Thyroid gland (tissue), 4 donors: Measurements from ENCODE around the gene AFF3. TPM values are rescaled to one million over a fixed set of nuclear protein-coding genes. Genes with fewer than 3 reads are reported as not detected.
"Not testable (repeated sequence)": the region's sequence is repeated elsewhere in the genome, so short reads cannot be mapped to it uniquely, and the experiment has no call there.

Experiments used
- DNase-seq, 2 donors: peaks; one replicate each; pipeline ENCODE4 v3.0.0-alpha.2; 2019
- H3K27ac ChIP-seq, 3 donors: fragments of 200-600 bp; sonication (generic); 1 replicate in 2 of 3; 2 replicates in 1 of 3; pipeline ENCODE4 v1.5.1; 2016 to 2019; ENCODE audit warnings: mild to moderate bottlenecking in 1 of 3, moderate library complexity in 1 of 3
- H3K27me3 ChIP-seq: fragments of 200-600 bp; sonication (generic); one replicate; pipeline ENCODE4 v1.5.1; 2019
- H3K36me3 ChIP-seq, 2 donors: fragments of 200-600 bp; sonication (generic); one replicate each; pipeline ENCODE4 v1.5.1; 2016 to 2019
- H3K4me1 ChIP-seq, 2 donors: fragments of 200-600 bp; sonication (generic); one replicate each; pipeline ENCODE4 v1.5.1; 2017 to 2019
- H3K4me3 ChIP-seq, 3 donors: fragments of 200-600 bp; sonication (generic); replicated peaks in 1 of 3; 1 replicate in 2 of 3; 2 replicates in 1 of 3; pipeline ENCODE4 v1.5.1; 2016; ENCODE audit warnings: mild to moderate bottlenecking in 1 of 3
- H3K9me3 ChIP-seq: fragments of 200-600 bp; sonication (generic); one replicate; pipeline ENCODE4 v1.5.1; 2017
- POLR2A ChIP-seq, 2 donors: fragments of 450-650 bp; IDR thresholded peaks; one replicate each; pipeline ENCODE4 v1.6.1; 2017; ENCODE audit warnings: antibody characterized with exemption in 2 of 2, mild to moderate bottlenecking in 2 of 2, moderate library complexity in 1 of 2
- WGBS, 2 donors: methylation state at CpG; one replicate each; pipeline ENCODE4 v1.1.5; 2017; 5-methylcytosine and 5-hydroxymethylcytosine counted together
- intact Hi-C: fragments of 100-400 bp; cut with DNase I; formaldehyde crosslinking; loops from one replicate; pipeline ENCODE4 v1.15.1; 2023
- total RNA-seq, 4 donors: library from RNA; depleted of rRNA; stranded (reverse); fragments of >200 nt; gene quantifications; one replicate each; pipeline ENCODE4 v1.2.3, GENCODE V29; 2016
- TF ChIP-seq, protein P1 (sequence below), 6 experiments: fragments of 200-600 bp in 3 of 6; fragments of 450-650 bp in 3 of 6; sonication (generic) in 3 of 6; IDR thresholded peaks; one replicate each; pipeline ENCODE4 v1.5.1; 2016 to 2019; ENCODE audit warnings: antibody characterized with exemption in 6 of 6, mild to moderate bottlenecking in 2 of 6, inconsistent platforms in 1 of 6, moderate library complexity in 1 of 6

The AFF3 gene
- total RNA-seq, 4 donors from 2014 or later, result 0.54 to 2.6 (median 1.1) TPM

DNA sequence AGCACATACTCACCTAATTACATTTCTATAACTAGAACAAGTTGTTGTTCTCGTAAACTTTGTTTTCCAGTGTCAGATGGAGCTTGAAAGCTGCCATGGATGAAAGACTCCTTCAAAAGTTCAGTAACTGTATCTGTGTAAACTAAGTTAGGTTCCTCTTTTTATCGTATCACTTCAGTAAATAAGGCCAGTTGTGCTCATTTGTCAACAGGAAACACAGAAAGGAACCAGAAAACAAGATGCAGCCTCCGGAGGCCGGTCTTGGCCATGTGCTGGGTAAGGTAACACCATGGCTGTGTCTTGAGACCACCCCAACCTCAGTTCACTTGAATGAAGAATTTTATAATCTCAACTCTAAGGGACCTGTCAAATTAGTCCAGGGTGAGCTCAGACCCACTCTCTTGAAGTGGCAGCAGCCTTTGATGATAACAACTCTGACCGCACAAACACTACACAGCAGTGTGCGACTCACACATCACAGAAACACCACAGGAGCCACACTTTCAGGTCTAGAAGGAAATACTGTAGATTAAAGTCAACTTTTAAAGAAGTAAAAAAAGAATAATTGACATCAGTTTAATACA, 213.8 kb downstream of the AFF3 start:
- H3K27ac ChIP-seq, result no peak overlapping the region
- 83 to 91% methylated on average over 6 of the region's 6 CpGs for WGBS, 2 donors
- no peaks in the 10 kb centered on the region for H3K9me3 ChIP-seq
- no peaks in the 10 kb centered on the region for H3K36me3 ChIP-seq
- no peaks in the 10 kb centered on the region for H3K4me1 ChIP-seq
- intact Hi-C loops, result no loop called here
- DNase-seq, result no peak
- TF ChIP-seq POLR2A (IDR thresholded peaks at IDR 0.05), result no peak
- TF ChIP-seq, protein P1, sequence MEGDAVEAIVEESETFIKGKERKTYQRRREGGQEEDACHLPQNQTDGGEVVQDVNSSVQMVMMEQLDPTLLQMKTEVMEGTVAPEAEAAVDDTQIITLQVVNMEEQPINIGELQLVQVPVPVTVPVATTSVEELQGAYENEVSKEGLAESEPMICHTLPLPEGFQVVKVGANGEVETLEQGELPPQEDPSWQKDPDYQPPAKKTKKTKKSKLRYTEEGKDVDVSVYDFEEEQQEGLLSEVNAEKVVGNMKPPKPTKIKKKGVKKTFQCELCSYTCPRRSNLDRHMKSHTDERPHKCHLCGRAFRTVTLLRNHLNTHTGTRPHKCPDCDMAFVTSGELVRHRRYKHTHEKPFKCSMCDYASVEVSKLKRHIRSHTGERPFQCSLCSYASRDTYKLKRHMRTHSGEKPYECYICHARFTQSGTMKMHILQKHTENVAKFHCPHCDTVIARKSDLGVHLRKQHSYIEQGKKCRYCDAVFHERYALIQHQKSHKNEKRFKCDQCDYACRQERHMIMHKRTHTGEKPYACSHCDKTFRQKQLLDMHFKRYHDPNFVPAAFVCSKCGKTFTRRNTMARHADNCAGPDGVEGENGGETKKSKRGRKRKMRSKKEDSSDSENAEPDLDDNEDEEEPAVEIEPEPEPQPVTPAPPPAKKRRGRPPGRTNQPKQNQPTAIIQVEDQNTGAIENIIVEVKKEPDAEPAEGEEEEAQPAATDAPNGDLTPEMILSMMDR (IDR thresholded peaks at IDR 0.05), result no peak
- no peak overlapping the region for H3K4me3 ChIP-seq
- H3K27me3 ChIP-seq, result no peaks in the 10 kb centered on the region

DNA sequence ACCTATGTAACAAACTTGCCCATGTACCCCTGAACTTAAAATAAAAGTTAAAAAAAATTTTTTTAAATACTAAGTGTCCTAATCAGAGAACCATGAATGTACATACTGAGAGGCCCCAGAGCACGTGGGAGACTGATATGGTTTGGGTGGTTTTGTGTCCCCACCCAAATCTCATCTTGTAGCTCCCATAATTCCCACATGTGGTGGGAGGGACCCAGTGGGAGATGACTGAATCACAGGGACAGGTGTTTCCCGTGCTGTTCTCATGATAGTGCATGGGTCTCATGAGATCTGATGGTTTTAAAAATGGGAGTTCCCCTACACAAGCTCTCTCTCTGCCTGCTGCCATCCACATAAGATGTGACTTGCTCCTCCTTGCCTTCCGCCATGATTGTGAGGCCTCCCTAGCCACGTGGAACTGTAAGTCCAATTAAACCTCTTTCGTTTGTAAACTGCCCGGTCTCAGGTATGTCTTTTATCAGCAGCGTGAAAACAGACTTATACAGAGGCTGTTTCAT, 214.6 kb downstream of the AFF3 start:
- intact Hi-C loops, H3K27me3 ChIP-seq, DNase-seq, H3K36me3 ChIP-seq, H3K9me3 ChIP-seq, H3K4me3 ChIP-seq, H3K27ac ChIP-seq, H3K4me1 ChIP-seq: not testable (repeated sequence)
- 90% methylated on average over 7 of the region's 7 CpGs for WGBS, 2 donors

DNA sequence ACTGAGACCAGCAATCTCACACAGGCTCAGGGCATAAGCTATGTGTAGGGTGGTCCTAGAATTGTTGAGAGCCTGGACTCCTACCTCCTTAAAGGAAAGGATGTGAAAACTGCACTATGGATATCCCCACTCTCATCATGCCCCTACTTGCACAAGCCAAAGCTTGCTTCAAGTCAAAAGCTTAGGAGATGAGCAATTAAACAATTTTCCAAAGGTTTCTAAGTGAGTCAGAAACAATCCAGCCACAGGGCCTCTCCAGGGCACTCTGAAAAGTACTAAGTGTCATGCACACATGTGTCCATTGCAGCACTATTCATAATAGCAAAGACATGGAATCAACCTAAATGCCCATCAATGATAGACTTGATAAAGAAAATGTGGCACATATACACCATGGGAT, 215.4 kb downstream of the AFF3 start:
- no peaks in the 10 kb centered on the region for H3K36me3 ChIP-seq
- H3K27ac ChIP-seq, result no peak overlapping the region

DNA sequence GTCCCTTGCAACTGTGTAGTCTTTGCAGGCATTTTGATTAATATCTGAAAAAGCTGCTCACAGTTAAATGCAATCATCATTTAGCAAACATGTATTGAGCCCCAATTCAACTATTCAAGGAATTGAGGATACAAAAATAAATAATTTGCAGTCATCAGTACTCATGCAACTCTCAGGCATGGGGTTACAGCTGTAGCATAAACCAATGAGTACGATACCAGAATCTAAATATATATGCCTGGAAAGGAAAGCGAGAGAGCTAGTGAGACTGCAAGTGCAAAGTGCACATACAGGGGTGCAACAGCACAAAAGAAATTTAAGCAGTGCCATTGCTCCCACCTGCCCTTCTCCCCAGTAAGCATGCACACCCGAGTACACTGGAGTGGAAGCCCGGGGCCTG, 216.4 kb downstream of the AFF3 start:
- no peaks in the 10 kb centered on the region for H3K27me3 ChIP-seq
- intact Hi-C loops, result no loop called here
- no peak for DNase-seq
- no peaks in the 10 kb centered on the region for H3K9me3 ChIP-seq
- WGBS, 2 donors, result 89 to 93% methylated on average over 4 of the region's 4 CpGs
- no peaks in the 10 kb centered on the region for H3K36me3 ChIP-seq
- no peak overlapping the region for H3K4me3 ChIP-seq
- H3K4me1 ChIP-seq, result no peaks in the 10 kb centered on the region
- TF ChIP-seq, protein P1 (IDR thresholded peaks at IDR 0.05), result no peak
- no peak for TF ChIP-seq POLR2A (IDR thresholded peaks at IDR 0.05)
- H3K27ac ChIP-seq, result no peak overlapping the region

More for the DNA sequence above, 215.4 kb downstream of the AFF3 start:
- TF ChIP-seq, protein P1 (IDR thresholded peaks at IDR 0.05), result no peak
- TF ChIP-seq POLR2A (IDR thresholded peaks at IDR 0.05), result no peak
- Histone ChIP-seq H3K27me3 (no peaks in the 10 kb centered on the region), H3K4me1 (no peaks in the 10 kb centered on the region), H3K9me3 (no peaks in the 10 kb centered on the region), H3K4me3 (no peak overlapping the region)
- DNase-seq, result no peak
- intact Hi-C loops, result no loop called here

DNA sequence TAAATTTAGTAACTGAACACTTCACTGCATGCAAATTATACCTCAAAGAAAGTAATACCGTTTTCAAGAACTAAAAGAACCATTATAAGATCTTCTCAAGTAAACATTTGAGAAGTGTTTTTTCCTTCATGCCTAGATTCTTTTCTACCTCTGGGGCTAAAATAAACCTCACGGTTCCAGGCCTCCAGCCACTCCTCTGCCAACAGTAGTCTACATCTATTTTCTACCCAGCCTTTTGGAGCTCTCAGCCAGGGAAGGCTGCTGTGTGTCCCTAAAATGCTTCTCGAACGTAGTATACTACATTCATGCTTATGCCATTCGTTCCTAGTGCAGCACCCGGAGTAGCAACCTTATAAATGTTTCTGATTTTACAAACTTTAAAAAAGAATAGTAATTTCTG, 219.7 kb downstream of the AFF3 start:
- DNase-seq, result no peak
- Histone ChIP-seq H3K27me3 (no peaks in the 10 kb centered on the region), H3K4me1 (no peaks in the 10 kb centered on the region), H3K36me3 (no peaks in the 10 kb centered on the region), H3K27ac (no peak overlapping the region), H3K4me3 (no peak overlapping the region), H3K9me3 (no peaks in the 10 kb centered on the region)
- no peak for TF ChIP-seq POLR2A (IDR thresholded peaks at IDR 0.05)
- TF ChIP-seq, protein P1 (IDR thresholded peaks at IDR 0.05), result no peak
- intact Hi-C loops, result no loop called here
- 73 to 76% methylated on average over 6 of the region's 6 CpGs for WGBS, 2 donors
